Heart right ventricle (tissue), 16 donors: ENCODE measurements around the gene BTBD9. TPM values are rescaled to one million over a fixed set of nuclear protein-coding genes. Genes with fewer than 3 reads are reported as not detected.

Source experiments
- ATAC-seq, 8 donors: fragments of 200-7000 bp; cut with Tn5 transposase; one replicate each; pipeline ENCODE4 v1.9.1; 2020; ENCODE audit warnings: mild to moderate bottlenecking in 8 of 8, moderate library complexity in 8 of 8, moderate number of reproducible peaks in 1 of 8
- DNase-seq, 2 donors: peaks; one replicate each; pipeline ENCODE4 v3.0.0-alpha.2; 2020
- H3K27ac ChIP-seq, 10 donors: fragments of 200-600 bp; sonication (generic) in 2 of 10; one replicate each; pipeline versions ENCODE4 v1.5.0 to v1.8.0; 2020 to 2022; ENCODE audit warnings: mild to moderate bottlenecking in 3 of 10
- H3K27me3 ChIP-seq, 7 donors: fragments of 200-600 bp; one replicate each; pipeline ENCODE4 v1.8.0; 2021 to 2022; ENCODE audit warnings: mild to moderate bottlenecking in 2 of 7
- H3K36me3 ChIP-seq, 9 donors: fragments of 200-600 bp; sonication (generic) in 1 of 9; one replicate each; pipeline versions ENCODE4 v1.5.0 to v1.8.0; 2020 to 2022; ENCODE audit warnings: mild to moderate bottlenecking in 2 of 9
- H3K4me1 ChIP-seq, 9 donors: fragments of 200-600 bp; sonication (generic) in 1 of 9; one replicate each; pipeline versions ENCODE4 v1.5.0 to v1.8.0; 2020 to 2022; ENCODE audit warnings: mild to moderate bottlenecking in 4 of 9
- H3K4me3 ChIP-seq, 10 donors: fragments of 200-600 bp; sonication (generic) in 2 of 10; one replicate each; pipeline versions ENCODE4 v1.5.0 to v1.8.0; 2020 to 2022; ENCODE audit warnings: mild to moderate bottlenecking in 7 of 10, moderate library complexity in 2 of 10
- H3K9me3 ChIP-seq, 11 donors: fragments of 200-600 bp in 10 of 11; sonication (generic) in 2 of 11; one replicate each; pipeline versions ENCODE4 v1.5.0 to v1.8.0; 2013 to 2022; ENCODE audit warnings: mild to moderate bottlenecking in 2 of 11, control low read depth in 1 of 11, moderate library complexity in 1 of 11
- WGBS, 2 donors: extraction: QIAGEN DNeasy Blood & Tissue Kit; methylation state at CpG; one replicate each; pipeline ENCODE4 v1.1.7; 2013; ENCODE audit warnings: inconsistent platforms in 1 of 2; 5-methylcytosine and 5-hydroxymethylcytosine counted together
- intact Hi-C, 10 donors: fragments of 100-400 bp; cut with DNase I; formaldehyde crosslinking; loops; one replicate each; pipeline versions ENCODE4 v1.11.1 to v1.14.2; 2022
- polyA plus RNA-seq, 2 donors: library from polyadenylated mRNA; stranded (reverse); fragments of 200-250 nt; gene quantifications; one replicate each; pipeline ENCODE4 v1.2.3, GENCODE V29; 2013
- total RNA-seq, 10 donors: library from RNA; stranded (reverse); fragmentation: NEBNext Ultra II Directional in 3 of 10; extraction: Animal tissue kit (Norgen Biotek cat#: 25700) in 3 of 10; gene quantifications; one replicate each; pipeline versions ENCODE4 v1.2.1 to v1.2.4, GENCODE V29; 2021 to 2023
- TF ChIP-seq, protein P1 (sequence below), 9 donors: fragments of 200-600 bp; sonication (generic) in 2 of 9; IDR thresholded peaks; one replicate each; pipeline versions ENCODE4 v1.5.0 to v1.8.0; 2021 to 2022; ENCODE audit warnings: antibody characterized with exemption in 9 of 9, mild to moderate bottlenecking in 5 of 9, moderate library complexity in 1 of 9
- donor health status: Arrhythmogenic right ventricular cardiomyopathy.
- donor health status: ischemic (EF 13 %, LVEDD 7.1; RV severe dilation, severe dysfunction).
- donor health status: healthy with polysubstance abuse.
- donor health status: DM: no; HTN: yes; CAD: no.
- donor health status: DM: no; HTN: no; CAD: no.
- donor health status: ischemic (EF 25% LVEDD 6.9; RV normal size, moderate dysfunction).
- donor health status: ischemic (EF 25% LVEDD 5.7; RV mildly dilated, moderate dysfunction).
- donor health status: healthy.
- donor health status: DM: yes; HTN: yes; CAD: no.
- donor health status: Ischemic cardiomyopathy.
- donor health status: ischemic (EF 35%, LVEDD 5.7; RV mildly dilated, moderate dysfunction).
- donor health status: nonischemic (EF 11% LVEDD 7.7; RV severe dilation, severe dysfunction).
- donor health status: DM: yes; HTN: yes; CAD: no.
- donor health status: PGD.
- donor health status: ischemic (EF 29% LVEDD 5.4; RV normal size, mild dysfunction).
- donor health status: nonischemic (EF 23%, LVEDD 6.1; RV moderate dilation, normal function).

The BTBD9 gene
- total and polyA plus RNA-seq, 12 donors = 4.2 to 27.7 (median 18.3) TPM

DNA sequence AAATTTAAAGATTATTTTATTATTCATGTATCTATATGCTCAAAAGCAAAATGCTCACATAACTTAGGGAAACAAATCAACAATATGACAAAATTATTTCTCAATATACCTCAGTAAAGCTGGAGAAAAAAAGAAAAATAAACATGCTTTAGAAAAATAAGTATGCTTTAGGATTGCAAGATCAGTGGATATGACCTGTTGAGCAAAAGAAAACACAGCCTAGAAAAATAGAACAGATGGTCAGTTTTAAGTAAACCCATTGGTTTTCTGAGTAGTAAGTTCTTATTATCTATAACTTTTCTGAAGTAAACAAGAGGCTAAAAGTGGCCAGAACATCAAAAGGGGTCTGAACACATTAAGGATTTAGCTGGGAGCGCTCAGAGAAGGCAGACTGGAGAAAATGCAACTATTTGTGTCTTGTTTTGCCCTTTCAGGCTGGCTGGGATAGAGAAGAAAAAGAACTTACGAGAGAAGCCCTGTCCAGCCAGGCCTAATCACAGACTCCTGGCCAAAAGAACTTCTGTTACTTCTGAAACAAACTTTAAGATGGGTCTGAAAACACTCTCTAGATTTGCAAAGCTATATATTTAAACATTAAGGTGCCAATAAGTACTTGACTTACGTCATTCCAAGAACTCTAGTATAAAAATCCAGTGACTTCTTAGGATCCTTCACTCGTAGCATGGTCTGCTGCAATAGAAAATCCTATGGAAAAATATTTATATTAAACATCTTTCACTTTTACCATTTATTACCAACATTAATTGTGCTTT, 46.7 kb upstream of the BTBD9 start:
- WGBS, 2 donors = 76 to 83% methylated on average over 4 of the region's 4 CpGs
- Histone ChIP-seq H3K36me3 (peaks cover 0 to 40% (median 10%) of the 10 kb centered on the region in 9 donors), H3K27ac (peak overlapping the region in 1 of 10 donors; percentile 2), H3K9me3 (no peaks in the 10 kb centered on the region), H3K4me1 (peaks cover 0 to 29% (median 19%) of the 10 kb centered on the region in 9 donors), H3K27me3 (no peaks in the 10 kb centered on the region), H3K4me3 (no peak overlapping the region)
- ATAC-seq = no peak
- no peak for DNase-seq
- intact Hi-C loops = no loop called here
- TF ChIP-seq, protein P1, sequence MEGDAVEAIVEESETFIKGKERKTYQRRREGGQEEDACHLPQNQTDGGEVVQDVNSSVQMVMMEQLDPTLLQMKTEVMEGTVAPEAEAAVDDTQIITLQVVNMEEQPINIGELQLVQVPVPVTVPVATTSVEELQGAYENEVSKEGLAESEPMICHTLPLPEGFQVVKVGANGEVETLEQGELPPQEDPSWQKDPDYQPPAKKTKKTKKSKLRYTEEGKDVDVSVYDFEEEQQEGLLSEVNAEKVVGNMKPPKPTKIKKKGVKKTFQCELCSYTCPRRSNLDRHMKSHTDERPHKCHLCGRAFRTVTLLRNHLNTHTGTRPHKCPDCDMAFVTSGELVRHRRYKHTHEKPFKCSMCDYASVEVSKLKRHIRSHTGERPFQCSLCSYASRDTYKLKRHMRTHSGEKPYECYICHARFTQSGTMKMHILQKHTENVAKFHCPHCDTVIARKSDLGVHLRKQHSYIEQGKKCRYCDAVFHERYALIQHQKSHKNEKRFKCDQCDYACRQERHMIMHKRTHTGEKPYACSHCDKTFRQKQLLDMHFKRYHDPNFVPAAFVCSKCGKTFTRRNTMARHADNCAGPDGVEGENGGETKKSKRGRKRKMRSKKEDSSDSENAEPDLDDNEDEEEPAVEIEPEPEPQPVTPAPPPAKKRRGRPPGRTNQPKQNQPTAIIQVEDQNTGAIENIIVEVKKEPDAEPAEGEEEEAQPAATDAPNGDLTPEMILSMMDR (IDR thresholded peaks at IDR 0.05) = no peak

GRCh38 chr6:38684904-38685303, 45.2 kb upstream of the BTBD9 start:
- ATAC-seq = peak in 1 of 8 donors; percentile 22
- DNase-seq = no peak
- 89% methylated on average over 3 of the region's 3 CpGs for WGBS, 2 donors
- H3K27me3 ChIP-seq = no peaks in the 10 kb centered on the region
- TF ChIP-seq, protein P1 (IDR thresholded peaks at IDR 0.05) = no peak
- H3K9me3 ChIP-seq = no peaks in the 10 kb centered on the region
- peaks cover 0 to 29% (median 19%) of the 10 kb centered on the region in 9 donors for H3K4me1 ChIP-seq
- H3K36me3 ChIP-seq = peaks cover 0 to 55% (median 10%) of the 10 kb centered on the region in 9 donors
- no peak overlapping the region for H3K27ac ChIP-seq
- intact Hi-C loops = no loop called here
- H3K4me3 ChIP-seq = no peak overlapping the region

DNA sequence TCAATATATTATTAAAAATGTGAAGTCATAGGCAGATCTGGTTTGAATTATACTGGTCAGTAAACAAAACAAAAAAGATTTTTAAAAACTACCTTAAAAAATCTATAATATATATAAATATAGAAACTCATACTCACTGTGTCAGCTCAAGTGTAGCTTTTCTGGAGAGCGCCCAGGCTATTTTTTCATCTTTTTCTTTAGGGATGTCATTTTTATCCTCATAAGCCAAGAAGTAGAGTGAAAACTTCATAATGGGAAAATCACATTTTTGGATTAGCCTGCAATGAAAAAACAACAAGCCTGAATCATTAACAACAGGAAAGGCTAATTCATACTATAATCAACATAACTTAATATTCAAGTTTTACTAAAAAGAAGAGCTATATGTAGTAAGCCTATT, 44.5 kb upstream of the BTBD9 start:
- intact Hi-C loops = no loop called here
- H3K36me3 ChIP-seq = peaks cover 0 to 62% (median 10%) of the 10 kb centered on the region in 9 donors
- TF ChIP-seq, protein P1 (IDR thresholded peaks at IDR 0.05) = no peak
- 92 to 95% methylated on average over 1 of the region's 1 CpG for WGBS, 2 donors
- no peak overlapping the region for H3K4me3 ChIP-seq
- H3K9me3 ChIP-seq = no peaks in the 10 kb centered on the region
- H3K27me3 ChIP-seq = no peaks in the 10 kb centered on the region
- DNase-seq (no peak), ATAC-seq (no peak)
- H3K27ac ChIP-seq = no peak overlapping the region
- peaks cover 0 to 29% (median 19%) of the 10 kb centered on the region in 9 donors for H3K4me1 ChIP-seq

DNA sequence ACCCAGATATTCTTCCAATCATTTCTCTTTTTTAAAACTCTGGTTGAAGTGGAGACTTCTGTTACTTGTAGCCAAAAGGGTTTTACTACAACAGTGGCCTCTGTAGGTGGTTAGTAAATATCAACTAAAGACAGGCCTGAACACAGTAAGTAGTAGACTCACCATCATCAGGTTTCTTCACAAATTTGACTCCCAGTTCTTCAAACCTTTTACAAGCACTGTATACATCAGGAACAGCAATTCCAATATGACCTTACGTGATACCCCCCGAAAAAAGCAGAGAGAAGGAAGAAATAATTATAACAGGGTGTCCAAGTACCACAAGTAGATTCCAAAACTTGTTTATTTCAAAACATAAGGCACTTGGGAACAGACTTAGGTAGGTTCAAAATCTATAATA, 42.1 kb upstream of the BTBD9 start:
- DNase-seq (no peak), ATAC-seq (no peak)
- Histone ChIP-seq H3K4me1 (peaks cover 0 to 15% (median 9%) of the 10 kb centered on the region in 9 donors), H3K27me3 (no peaks in the 10 kb centered on the region), H3K36me3 (peaks cover 0 to 84% (median 11%) of the 10 kb centered on the region in 9 donors), H3K9me3 (no peaks in the 10 kb centered on the region), H3K27ac (no peak overlapping the region), H3K4me3 (no peak overlapping the region)
- intact Hi-C loops = no loop called here
- WGBS, 2 donors = 97 to 98% methylated on average over 2 of the region's 2 CpGs
- TF ChIP-seq, protein P1 (IDR thresholded peaks at IDR 0.05) = no peak
